HepG2 (cell line): ENCODE results near the gene CEP250. TPM values are rescaled to one million over a fixed set of nuclear protein-coding genes. Genes with fewer than 3 reads are reported as not detected.

ENCODE experiments used
- ZNF256 ChIP-seq: sonication (generic); formaldehyde crosslinking; conservative IDR thresholded peaks from 2 replicates; pipeline ENCODE4 v1.4.0; 2020; ENCODE audit warnings: missing genetic modification reagents
- polyA plus RNA-seq, 8 experiments: library from polyadenylated mRNA; depleted of rRNA in 3 of 8; stranded (reverse) in 7 of 8; unstranded in 1 of 8; fragments of >200 nt; fragmentation: Illumina TruSeq in 4 of 8; extraction: Trizol in 4 of 8; gene quantifications; 2 replicates each; pipeline versions ENCODE4 v1.2.1 to v1.2.3, GENCODE V29; 2011 to 2016; ENCODE audit warnings: low read depth in 4 of 8, missing spikeins in 1 of 8, mixed read lengths in 1 of 8; ENCODE audit not compliant: insufficient read depth in 1 of 8
- total RNA-seq, 5 experiments: library from RNA; depleted of rRNA; stranded (reverse); fragments of >200 nt; fragmentation: Illumina TruSeq; extraction: Trizol; gene quantifications; 2 replicates each; pipeline ENCODE4 v1.2.3, GENCODE V29; 2016; ENCODE audit warnings: low read depth in 1 of 5
- TF ChIP-seq, protein P1 (sequence below): sonication (generic); formaldehyde crosslinking; IDR thresholded peaks from 2 replicates; pipeline ENCODE4 v1.5.0; 2020; ENCODE audit warnings: mild to moderate bottlenecking, missing genetic modification reagents, borderline replicate concordance

CEP250 gene
- total and polyA plus RNA-seq, 2 of the 13 experiments (the other 11 are each of a cell fraction or from before 2014, with no cell fraction given): 28.8 to 55.3 TPM

DNA sequence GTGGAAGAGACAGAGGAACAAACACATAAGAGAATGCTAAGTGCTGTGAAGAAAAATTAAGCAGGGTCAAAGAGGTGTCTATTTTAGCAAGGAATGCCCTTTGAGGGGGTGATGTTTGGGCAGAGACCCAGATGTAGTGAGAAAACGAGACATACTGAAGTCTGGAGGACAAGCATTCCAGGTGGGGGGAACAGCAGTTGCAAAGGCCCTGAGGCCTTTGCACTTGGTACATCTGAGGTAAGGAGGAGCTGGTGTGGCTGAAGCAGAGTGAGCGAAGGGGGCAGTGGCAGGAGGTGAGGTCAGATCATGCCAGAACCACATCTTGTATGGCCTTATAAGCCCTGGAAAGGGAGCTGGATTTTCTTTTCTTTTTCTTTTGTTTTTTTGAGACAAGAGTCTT is 11.2 kb upstream of the CEP250 start (continued):
- TF ChIP-seq, protein P1, sequence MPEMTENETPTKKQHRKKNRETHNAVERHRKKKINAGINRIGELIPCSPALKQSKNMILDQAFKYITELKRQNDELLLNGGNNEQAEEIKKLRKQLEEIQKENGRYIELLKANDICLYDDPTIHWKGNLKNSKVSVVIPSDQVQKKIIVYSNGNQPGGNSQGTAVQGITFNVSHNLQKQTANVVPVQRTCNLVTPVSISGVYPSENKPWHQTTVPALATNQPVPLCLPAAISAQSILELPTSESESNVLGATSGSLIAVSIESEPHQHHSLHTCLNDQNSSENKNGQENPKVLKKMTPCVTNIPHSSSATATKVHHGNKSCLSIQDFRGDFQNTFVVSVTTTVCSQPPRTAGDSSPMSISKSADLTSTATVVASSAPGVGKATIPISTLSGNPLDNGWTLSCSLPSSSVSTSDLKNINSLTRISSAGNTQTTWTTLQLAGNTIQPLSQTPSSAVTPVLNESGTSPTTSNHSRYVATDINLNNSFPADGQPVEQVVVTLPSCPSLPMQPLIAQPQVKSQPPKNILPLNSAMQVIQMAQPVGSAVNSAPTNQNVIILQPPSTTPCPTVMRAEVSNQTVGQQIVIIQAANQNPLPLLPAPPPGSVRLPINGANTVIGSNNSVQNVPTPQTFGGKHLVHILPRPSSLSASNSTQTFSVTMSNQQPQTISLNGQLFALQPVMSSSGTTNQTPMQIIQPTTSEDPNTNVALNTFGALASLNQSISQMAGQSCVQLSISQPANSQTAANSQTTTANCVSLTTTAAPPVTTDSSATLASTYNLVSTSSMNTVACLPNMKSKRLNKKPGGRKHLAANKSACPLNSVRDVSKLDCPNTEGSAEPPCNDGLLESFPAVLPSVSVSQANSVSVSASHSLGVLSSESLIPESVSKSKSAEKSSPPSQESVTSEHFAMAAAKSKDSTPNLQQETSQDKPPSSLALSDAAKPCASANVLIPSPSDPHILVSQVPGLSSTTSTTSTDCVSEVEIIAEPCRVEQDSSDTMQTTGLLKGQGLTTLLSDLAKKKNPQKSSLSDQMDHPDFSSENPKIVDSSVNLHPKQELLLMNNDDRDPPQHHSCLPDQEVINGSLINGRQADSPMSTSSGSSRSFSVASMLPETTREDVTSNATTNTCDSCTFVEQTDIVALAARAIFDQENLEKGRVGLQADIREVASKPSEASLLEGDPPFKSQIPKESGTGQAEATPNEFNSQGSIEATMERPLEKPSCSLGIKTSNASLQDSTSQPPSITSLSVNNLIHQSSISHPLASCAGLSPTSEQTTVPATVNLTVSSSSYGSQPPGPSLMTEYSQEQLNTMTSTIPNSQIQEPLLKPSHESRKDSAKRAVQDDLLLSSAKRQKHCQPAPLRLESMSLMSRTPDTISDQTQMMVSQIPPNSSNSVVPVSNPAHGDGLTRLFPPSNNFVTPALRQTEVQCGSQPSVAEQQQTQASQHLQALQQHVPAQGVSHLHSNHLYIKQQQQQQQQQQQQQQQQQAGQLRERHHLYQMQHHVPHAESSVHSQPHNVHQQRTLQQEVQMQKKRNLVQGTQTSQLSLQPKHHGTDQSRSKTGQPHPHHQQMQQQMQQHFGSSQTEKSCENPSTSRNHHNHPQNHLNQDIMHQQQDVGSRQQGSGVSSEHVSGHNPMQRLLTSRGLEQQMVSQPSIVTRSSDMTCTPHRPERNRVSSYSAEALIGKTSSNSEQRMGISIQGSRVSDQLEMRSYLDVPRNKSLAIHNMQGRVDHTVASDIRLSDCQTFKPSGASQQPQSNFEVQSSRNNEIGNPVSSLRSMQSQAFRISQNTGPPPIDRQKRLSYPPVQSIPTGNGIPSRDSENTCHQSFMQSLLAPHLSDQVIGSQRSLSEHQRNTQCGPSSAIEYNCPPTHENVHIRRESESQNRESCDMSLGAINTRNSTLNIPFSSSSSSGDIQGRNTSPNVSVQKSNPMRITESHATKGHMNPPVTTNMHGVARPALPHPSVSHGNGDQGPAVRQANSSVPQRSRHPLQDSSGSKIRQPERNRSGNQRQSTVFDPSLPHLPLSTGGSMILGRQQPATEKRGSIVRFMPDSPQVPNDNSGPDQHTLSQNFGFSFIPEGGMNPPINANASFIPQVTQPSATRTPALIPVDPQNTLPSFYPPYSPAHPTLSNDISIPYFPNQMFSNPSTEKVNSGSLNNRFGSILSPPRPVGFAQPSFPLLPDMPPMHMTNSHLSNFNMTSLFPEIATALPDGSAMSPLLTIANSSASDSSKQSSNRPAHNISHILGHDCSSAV (CRISPR knock-in tag): no peak
- TF ChIP-seq ZNF256 (CRISPR knock-in tag): no peak
